T-helper 9 cell (primary cell): Measurements from ENCODE around the gene GALNT9.
"Not testable (repeated sequence)": the region's sequence is repeated elsewhere in the genome, so short reads cannot be mapped to it uniquely, and the experiment has no call there.

Experiments used
- DNase-seq: peaks from one replicate; pipeline ENCODE4 v3.0.0-alpha.2; 2020
- total RNA-seq, 2 donors: gene quantifications; one replicate each; lab custom pipeline; 2026; lab: John Stamatoyannopoulos, UW

Gene GALNT9
- total RNA-seq: 0 to 0.14 reads per million in 2 donors

GRCh38 chr12:132329036-132329719, at the start of gene GALNT9:
Gene GALNT9 (minus strand): TSS chr12:132329589. CDS start chr12:132329203, 386 bp downstream.
- no peak for DNase-seq

GRCh38 chr12:132379057-132379456, 49.7 kb upstream of the GALNT9 start:
- not testable (repeated sequence) for DNase-seq

GRCh38 chr12:132377147-132377546, 47.8 kb upstream of the GALNT9 start:
- no peak for DNase-seq

- no peak for DNase-seq
These were observed 47.1 kb upstream of the GALNT9 start for GRCh38 chr12:132376464-132376830.

GRCh38 chr12:132375747-132376463, 46.5 kb upstream of the GALNT9 start:
- DNase-seq: no peak

GRCh38 chr12:132374612-132375445, 45.4 kb upstream of the GALNT9 start:
- no peak for DNase-seq

- DNase-seq: no peak
These were observed 44.7 kb upstream of the GALNT9 start for GRCh38 chr12:132373901-132374611.

- DNase-seq: no peak
These were observed 38.5 kb upstream of the GALNT9 start for GRCh38 chr12:132367852-132368251.

GRCh38 chr12:132367071-132367851, 37.9 kb upstream of the GALNT9 start:
- DNase-seq: no peak

GRCh38 chr12:132366341-132366861, 37.0 kb upstream of the GALNT9 start:
- no peak for DNase-seq

- DNase-seq: no peak
These were observed 35.8 kb upstream of the GALNT9 start for GRCh38 chr12:132365226-132365625.

GRCh38 chr12:132364348-132364902, 35.0 kb upstream of the GALNT9 start:
- DNase-seq: no peak

GRCh38 chr12:132363661-132364347, 34.4 kb upstream of the GALNT9 start:
- no peak for DNase-seq

- no peak for DNase-seq
These were observed 33.7 kb upstream of the GALNT9 start for GRCh38 chr12:132362996-132363660.

- no peak for DNase-seq
These were observed 31.8 kb upstream of the GALNT9 start for GRCh38 chr12:132360906-132361777.

GRCh38 chr12:132360410-132360809, 31.0 kb upstream of the GALNT9 start:
- no peak for DNase-seq

- no peak for DNase-seq
These were observed 30.6 kb upstream of the GALNT9 start for GRCh38 chr12:132359971-132360370.

GRCh38 chr12:132359551-132359950, 30.2 kb upstream of the GALNT9 start:
- DNase-seq: no peak
